Measurements from ENCODE around the gene TSSK3. TPM values are rescaled to one million over a fixed set of nuclear protein-coding genes. Genes with fewer than 3 reads are reported as not detected.
A peak's percentile ranks its signal among the peaks of the same experiment; 100 is the strongest.
"Not testable (repeated sequence)": the region's sequence is repeated elsewhere in the genome, so short reads cannot be mapped to it uniquely, and the experiment has no call there.

Gene TSSK3
- total RNA-seq, 4 donors from 2014 or later: 0.48 TPM; not detected in 3

- TF ChIP-seq CTCF (IDR thresholded peaks at IDR 0.05): no peak
- no peak for DNase-seq (ENCODE audit: low spot score)
- peak; percentile 59 for ATAC-seq (ENCODE audit: low FRiP score)
These were observed 30.8 kb downstream of the TSSK3 start for GRCh38 chr1:32393136-32393535.

DNA sequence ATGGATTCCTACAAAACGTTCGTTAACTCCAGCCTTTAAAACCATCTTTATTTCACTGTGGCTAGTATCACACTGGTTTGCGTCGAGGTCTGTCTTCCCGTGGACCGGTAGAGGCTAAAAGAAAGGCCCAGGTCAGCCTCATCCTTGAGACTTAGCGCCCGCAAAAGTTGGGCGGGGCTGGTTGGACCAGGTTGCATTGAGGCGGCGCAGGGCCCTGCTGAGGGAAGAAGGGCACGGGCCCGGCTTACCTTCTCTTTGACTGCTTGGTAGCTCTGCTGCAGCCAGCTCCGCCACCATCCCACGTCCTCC, 31.4 kb downstream of the TSSK3 start:
- no peak for TF ChIP-seq CTCF (IDR thresholded peaks at IDR 0.05)
- ATAC-seq (ENCODE audit: low FRiP score): peak; percentile 1
- no peak for DNase-seq (ENCODE audit: low spot score)

DNA sequence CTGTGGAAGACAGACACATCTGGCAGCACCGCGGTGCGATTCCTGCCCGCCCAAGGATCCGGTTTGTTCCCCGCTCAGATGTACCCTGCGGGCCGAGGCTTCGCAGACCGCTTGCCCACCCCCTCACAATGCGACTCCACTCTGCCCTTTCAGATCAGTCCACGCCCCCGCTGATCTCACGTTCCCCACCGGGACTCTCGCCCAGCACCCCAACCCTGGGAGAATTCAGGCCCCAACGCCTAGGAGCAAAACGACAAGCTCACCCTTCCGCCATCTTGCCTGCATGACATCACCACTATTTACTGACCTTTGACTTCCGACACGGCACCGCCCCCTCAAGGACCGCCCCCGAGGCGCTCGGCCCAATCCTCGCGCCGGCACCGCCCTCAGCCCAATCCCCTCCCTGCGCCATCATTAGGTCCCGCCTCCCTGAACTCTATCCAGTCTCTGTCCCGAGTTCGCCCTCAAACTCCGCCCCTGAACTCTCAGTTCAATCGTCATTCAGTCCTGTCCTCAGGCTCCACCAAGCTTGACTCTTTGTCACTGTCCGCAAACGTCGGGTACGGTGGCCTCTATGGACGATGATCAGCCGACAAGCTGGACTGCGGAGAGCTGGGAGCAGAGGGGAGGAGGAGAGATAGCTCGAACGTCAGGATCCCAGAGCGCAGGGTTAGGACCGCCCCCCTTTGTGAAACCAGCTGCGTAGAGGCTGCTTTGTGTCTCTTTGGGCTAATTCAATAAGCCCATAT, 32.0 kb downstream of the TSSK3 start, which contains the start of gene BSDC1:
BSDC1 (minus strand) TSS at position 301 of the 749 bp plus-strand sequence; CDS start at position 274, 27 bp downstream.
- DNase-seq (ENCODE audit: low spot score) (peak; percentile 94), ATAC-seq (ENCODE audit: low FRiP score) (peak; percentile 96)
- TF ChIP-seq CTCF (IDR thresholded peaks at IDR 0.05): no peak

DNA sequence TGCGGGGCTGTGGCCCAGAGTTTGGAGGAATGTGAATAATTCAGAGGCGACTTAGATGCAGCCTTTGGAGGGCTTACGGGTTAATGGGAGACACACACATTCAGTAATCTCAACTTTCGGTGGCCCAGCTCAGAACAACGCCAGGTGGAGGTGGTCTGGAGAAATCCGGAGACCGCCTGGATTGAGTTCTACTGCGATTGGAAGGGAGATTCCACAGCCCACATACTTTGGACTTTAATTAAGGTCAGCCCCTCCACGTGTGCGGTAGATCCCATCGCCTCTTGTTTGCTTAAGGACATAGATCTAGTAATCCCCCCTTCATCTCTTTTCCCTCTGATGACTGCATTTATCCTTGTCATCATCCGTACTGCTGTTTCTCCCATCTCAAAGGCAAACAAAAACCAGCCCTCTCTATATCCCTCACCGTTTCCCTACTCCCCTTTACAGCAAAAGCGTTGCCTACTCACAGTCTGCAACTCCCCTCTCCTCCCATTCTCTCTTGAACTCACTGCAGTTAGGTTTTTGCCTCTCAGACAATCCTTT, 32.6 kb downstream of the TSSK3 start:
- no peak for TF ChIP-seq CTCF (IDR thresholded peaks at IDR 0.05)
- DNase-seq (ENCODE audit: low spot score) (no peak), ATAC-seq (ENCODE audit: low FRiP score) (peak; percentile 2)

DNA sequence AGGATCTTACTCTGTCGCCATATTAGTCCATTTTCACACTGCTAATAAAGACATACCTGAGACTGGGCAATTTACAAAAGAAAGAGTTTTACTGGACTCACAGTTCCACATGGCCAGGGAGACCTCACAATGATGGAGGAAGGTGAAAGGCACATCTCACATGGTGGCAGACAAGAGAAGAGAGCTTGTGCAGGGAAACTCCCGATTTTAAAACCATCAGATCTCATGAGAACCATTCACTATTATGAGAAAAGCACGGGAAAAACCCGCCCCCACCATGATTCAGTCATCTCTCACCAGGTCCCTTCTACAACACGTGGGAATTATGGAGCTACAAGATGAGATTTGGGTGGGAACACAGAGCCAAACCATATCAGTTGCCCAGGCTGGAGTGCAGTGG, 34.2 kb downstream of the TSSK3 start:
- ATAC-seq (ENCODE audit: low FRiP score); DNase-seq (ENCODE audit: low spot score): not testable (repeated sequence)

DNA sequence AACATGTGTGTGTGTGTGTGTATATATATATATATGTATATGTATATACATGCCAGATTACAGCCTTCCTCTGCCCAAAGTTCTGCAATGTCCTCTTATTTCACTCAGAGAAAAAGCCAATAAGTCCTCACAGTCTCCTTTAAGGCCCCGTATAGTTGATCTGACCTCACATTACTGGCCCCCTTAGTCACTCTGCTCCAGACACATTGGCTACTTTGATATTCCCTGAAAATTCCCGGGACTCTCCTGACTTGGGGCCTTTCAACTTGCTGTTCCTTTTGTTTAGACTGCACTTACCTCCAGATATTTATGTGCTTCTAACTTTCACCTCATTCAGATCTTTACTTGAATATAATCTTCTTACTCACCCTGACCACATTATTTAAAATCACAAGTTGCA, 36.1 kb downstream of the TSSK3 start:
- TF ChIP-seq CTCF (IDR thresholded peaks at IDR 0.05): no peak
- DNase-seq (ENCODE audit: low spot score) (no peak), ATAC-seq (ENCODE audit: low FRiP score) (no peak)

DNA sequence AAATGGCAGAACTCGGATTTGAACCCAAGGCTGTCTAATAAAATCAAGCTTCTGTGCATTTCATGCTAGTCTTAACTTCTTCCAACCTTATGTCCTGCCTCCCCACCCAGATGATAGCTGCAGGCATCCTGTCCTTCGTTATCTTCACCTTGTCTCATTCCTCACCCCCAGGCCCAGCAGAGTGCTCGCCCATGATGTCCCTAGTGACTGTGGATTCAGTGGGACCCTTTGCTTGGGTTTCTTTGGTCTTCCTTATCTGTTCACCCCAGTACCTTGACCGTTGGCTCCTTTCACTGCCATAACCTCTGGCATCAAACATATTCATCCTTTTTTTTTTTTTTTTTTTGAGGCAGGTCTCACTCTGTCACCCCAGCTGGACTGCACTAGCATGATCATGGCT, 37.5 kb downstream of the TSSK3 start:
- no peak for DNase-seq (ENCODE audit: low spot score)
- TF ChIP-seq CTCF (IDR thresholded peaks at IDR 0.05): no peak
- no peak for ATAC-seq (ENCODE audit: low FRiP score)
